IMR-90 (cell line): ENCODE data around the gene TPMT. TPM values are rescaled to one million over a fixed set of nuclear protein-coding genes. Genes with fewer than 3 reads are reported as not detected.

ENCODE experiments used
- ATAC-seq: fragments of 200-7000 bp; cut with Tn5 transposase; 2 replicates; pipeline ENCODE4 v1.9.1; 2020; ENCODE audit warnings: low read depth, mild to moderate bottlenecking, moderate library complexity
- BruUV-seq: library from RNA; stranded (reverse); fragments of 400-500 nt; replicated peaks from 2 replicates; lab custom pipeline; 2021; lab: Mats Ljungman, UMichigan
- CTCF ChIA-PET: fragments of 300-600 bp; formaldehyde crosslinking; extraction: SDS; loops from one replicate; lab custom pipeline; 2021; ENCODE audit warnings: antibody characterized with exemption; lab: Yijun Ruan, JAX
- POLR2A ChIA-PET: fragments of 300-600 bp; sonication (Branson Sonifier 250); formaldehyde crosslinking; loops from one replicate; lab custom pipeline; 2022; ENCODE audit warnings: antibody characterized with exemption; ENCODE audit not compliant: unreplicated experiment; lab: Charles Lee
- DNase-seq: peaks from one replicate; pipeline ENCODE4 v3.0.0; 2013
- H2AFZ ChIP-seq: replicated peaks from 2 replicates; pipeline ENCODE3; 2013; ENCODE audit warnings: low read length, mild to moderate bottlenecking; ENCODE audit not compliant: poor library complexity
- H2AK5ac ChIP-seq: 2 replicates; pipeline ENCODE4 v1.6.1; 2013; ENCODE audit warnings: low read depth, low read length, inconsistent platforms
- H2AK9ac ChIP-seq: replicated peaks from 2 replicates; pipeline ENCODE3; 2013; ENCODE audit warnings: mild to moderate bottlenecking, low read depth, low read length, moderate library complexity; ENCODE audit not compliant: poor library complexity
- H2BK120ac ChIP-seq: 2 replicates; pipeline ENCODE4 v1.6.1; 2013; ENCODE audit warnings: low read depth, low read length, inconsistent platforms
- H2BK15ac ChIP-seq: 3 replicates; pipeline ENCODE4 v1.6.1; 2013; ENCODE audit warnings: low read depth, low read length, inconsistent platforms
- H2BK20ac ChIP-seq: 2 replicates; pipeline ENCODE4 v1.6.1; 2013; ENCODE audit warnings: low read depth, mild to moderate bottlenecking, inconsistent platforms, low read length, moderate library complexity
- H2BK5ac ChIP-seq: 2 replicates; pipeline ENCODE4 v1.6.1; 2013; ENCODE audit warnings: mild to moderate bottlenecking, low read depth, low read length, inconsistent platforms; ENCODE audit not compliant: poor library complexity, severe bottlenecking
- H3K14ac ChIP-seq: replicated peaks from 2 replicates; pipeline ENCODE4 v1.6.1; 2013; ENCODE audit warnings: low read depth, low read length, inconsistent platforms
- H3K18ac ChIP-seq: 2 replicates; pipeline ENCODE4 v1.6.1; 2013; ENCODE audit warnings: low read depth, low read length, control low read depth
- H3K23ac ChIP-seq: 2 replicates; pipeline ENCODE4 v1.6.1; 2013; ENCODE audit warnings: low read depth, low read length, inconsistent platforms
- H3K27ac ChIP-seq: 2 replicates; pipeline ENCODE4 v1.5.1; 2013; ENCODE audit warnings: mild to moderate bottlenecking, control low read depth, low read length; ENCODE audit not compliant: insufficient read depth
- H3K27me3 ChIP-seq: 2 replicates; pipeline ENCODE4 v1.6.1; 2013; ENCODE audit warnings: low read length; ENCODE audit not compliant: control insufficient read depth, insufficient read depth
- H3K36me3 ChIP-seq: 2 replicates; pipeline ENCODE4 v1.6.1; 2013; ENCODE audit warnings: low read length, mixed read lengths; ENCODE audit not compliant: control insufficient read depth, insufficient read depth
- H3K4ac ChIP-seq: 2 replicates; pipeline ENCODE4 v1.6.1; 2013; ENCODE audit warnings: low read depth, low read length, inconsistent platforms
- H3K4me1 ChIP-seq: 2 replicates; pipeline ENCODE4 v1.6.1; 2013; ENCODE audit warnings: low read length, mixed read lengths; ENCODE audit not compliant: control insufficient read depth, insufficient read depth
- H3K4me2 ChIP-seq: 2 replicates; pipeline ENCODE4 v1.6.1; 2013; ENCODE audit warnings: low read depth, mild to moderate bottlenecking, control low read depth, low read length, moderate library complexity
- H3K4me3 ChIP-seq: 2 replicates; pipeline ENCODE4 v1.5.1; 2013; ENCODE audit warnings: low read depth, mild to moderate bottlenecking, control low read depth, low read length, moderate library complexity; ENCODE audit not compliant: insufficient read depth
- H3K56ac ChIP-seq: 2 replicates; pipeline ENCODE4 v1.6.1; 2013; ENCODE audit warnings: low read length, inconsistent platforms; ENCODE audit not compliant: insufficient read depth; ENCODE audit errors: extremely low read depth
- H3K79me1 ChIP-seq, 2 experiments: 2 replicates each; pipeline ENCODE4 v1.6.1; 2013; ENCODE audit warnings: low read length in 2 of 2, inconsistent platforms in 1 of 2, low read depth in 1 of 2
- H3K9ac ChIP-seq: 2 replicates; pipeline ENCODE4 v1.6.1; 2013; ENCODE audit warnings: low read depth, low read length, control low read depth
- H3K9me1 ChIP-seq: 2 replicates; pipeline ENCODE4 v1.6.1; 2013; ENCODE audit warnings: low read length, inconsistent platforms; ENCODE audit not compliant: insufficient read depth
- H3K9me3 ChIP-seq: 2 replicates; pipeline ENCODE4 v1.6.1; 2013; ENCODE audit warnings: low read length; ENCODE audit not compliant: control insufficient read depth, insufficient read depth
- H4K20me1 ChIP-seq: 2 replicates; pipeline ENCODE4 v1.6.1; 2013; ENCODE audit warnings: low read length, inconsistent platforms; ENCODE audit not compliant: insufficient read depth
- H4K5ac ChIP-seq: 2 replicates; pipeline ENCODE4 v1.6.1; 2013; ENCODE audit warnings: mild to moderate bottlenecking, low read depth, low read length, control low read depth
- H4K8ac ChIP-seq, 2 experiments: 2 replicates each; pipeline ENCODE4 v1.6.1; 2013; ENCODE audit warnings: low read depth in 2 of 2, low read length in 2 of 2, control low read depth in 1 of 2, inconsistent platforms in 1 of 2
- H4K91ac ChIP-seq: 2 replicates; pipeline ENCODE4 v1.6.1; 2013; ENCODE audit warnings: low read depth, low read length, inconsistent platforms; ENCODE audit not compliant: insufficient read depth
- BHLHE40 ChIP-seq: fragments of 150-350 bp; IDR thresholded peaks from 2 replicates; pipeline ENCODE4 v1.6.1; 2016; ENCODE audit warnings: mild to moderate bottlenecking, low read depth, low read length
- CEBPB ChIP-seq: IDR thresholded peaks from 2 replicates; pipeline ENCODE4 v1.6.1; 2012; ENCODE audit warnings: low read depth, low read length, improper control_type of control experiment
- CHD1 ChIP-seq: IDR thresholded peaks from 2 replicates; pipeline ENCODE4 v1.6.1; 2012; ENCODE audit warnings: low read depth, low read length, improper control_type of control experiment
- CTCF ChIP-seq: conservative IDR thresholded peaks from 2 replicates; pipeline ENCODE4 v1.5.1; 2012; ENCODE audit warnings: mild to moderate bottlenecking, low read depth, low read length, improper control_type of control experiment
- ELK1 ChIP-seq: fragments of 150-350 bp; IDR thresholded peaks from 2 replicates; pipeline ENCODE4 v1.6.1; 2016; ENCODE audit warnings: low read depth, mild to moderate bottlenecking, low read length, moderate library complexity, borderline replicate concordance
- FOS ChIP-seq: fragments of 150-350 bp; IDR thresholded peaks from 2 replicates; pipeline ENCODE4 v1.6.1; 2016; ENCODE audit warnings: low read depth, low read length
- MAFK ChIP-seq: IDR thresholded peaks from 2 replicates; pipeline ENCODE4 v1.6.1; 2012; ENCODE audit warnings: low read depth, low read length, improper control_type of control experiment
- MAZ ChIP-seq: IDR thresholded peaks from 2 replicates; pipeline ENCODE4 v1.6.1; 2012; ENCODE audit warnings: low read depth, mild to moderate bottlenecking, low read length, improper control_type of control experiment, moderate library complexity, borderline replicate concordance
- MXI1 ChIP-seq: IDR thresholded peaks from 2 replicates; pipeline ENCODE4 v1.6.1; 2012; ENCODE audit warnings: low read depth, mild to moderate bottlenecking, low read length, moderate library complexity, borderline replicate concordance
- NFE2L2 ChIP-seq: fragments of 150-350 bp; IDR thresholded peaks from 2 replicates; pipeline ENCODE4 v1.6.1; 2016; ENCODE audit warnings: low read depth, mild to moderate bottlenecking, low read length
- POLR2A ChIP-seq: IDR thresholded peaks from 2 replicates; pipeline ENCODE4 v1.6.1; 2012; ENCODE audit warnings: mild to moderate bottlenecking, low read depth, low read length
- RAD21 ChIP-seq: IDR thresholded peaks from 2 replicates; pipeline ENCODE4 v1.6.1; 2012; ENCODE audit warnings: low read length, improper control_type of control experiment
- RCOR1 ChIP-seq: IDR thresholded peaks from 2 replicates; pipeline ENCODE4 v1.6.1; 2012; ENCODE audit warnings: mild to moderate bottlenecking, low read length, improper control_type of control experiment; ENCODE audit not compliant: insufficient replicate concordance
- RFX5 ChIP-seq: IDR thresholded peaks from 2 replicates; pipeline ENCODE4 v1.8.0; 2012; ENCODE audit warnings: low read depth, mild to moderate bottlenecking, low read length, moderate library complexity
- SMC3 ChIP-seq: fragments of 150-350 bp; IDR thresholded peaks from 2 replicates; pipeline ENCODE4 v1.6.1; 2016; ENCODE audit warnings: low read depth, mild to moderate bottlenecking, antibody characterized with exemption, low read length, moderate library complexity
- WGBS, 2 experiments: methylation state at CpG; one replicate each; pipeline versions ENCODE4 v1.1.5 to v1.1.7; 2013; ENCODE audit warnings: missing lambda C conversion rate in 2 of 2; ENCODE audit not compliant: insufficient read length in 1 of 2; ENCODE audit errors: extremely low coverage in 2 of 2; 5-methylcytosine and 5-hydroxymethylcytosine counted together
- dilution Hi-C: fragments of 300-500 bp; cut with HindIII; formaldehyde crosslinking; loops from one replicate; pipeline ENCODE4 v1.14.3; 2018; ENCODE audit warnings: low sequenced_read_pairs; ENCODE audit not compliant: unreplicated experiment
- in situ Hi-C: fragments of 300-500 bp; cut with MboI; formaldehyde crosslinking; loops from 3 replicates; pipeline ENCODE4 v1.14.3; 2019; ENCODE audit warnings: low sequenced_read_pairs, inconsistent platforms, mixed read lengths
- intact Hi-C: fragments of 100-400 bp; cut with micrococcal nuclease; formaldehyde crosslinking; loops from 2 replicates; pipeline ENCODE4 v1.10.0; 2022
- polyA plus RNA-seq, 3 experiments: library from polyadenylated mRNA; depleted of rRNA; stranded (reverse); fragments of >200 nt; gene quantifications; 2 replicates each; pipeline ENCODE4 v1.2.3, GENCODE V29; 2012; ENCODE audit warnings: low replicate concordance in 1 of 3
- total RNA-seq: library from RNA; depleted of rRNA; stranded (reverse); fragments of >200 nt; gene quantifications from 2 replicates; pipeline ENCODE4 v1.2.3, GENCODE V29; 2012
- TF ChIP-seq, protein P1 (sequence below): fragments of 150-350 bp; IDR thresholded peaks from 2 replicates; pipeline ENCODE4 v1.6.1; 2017; ENCODE audit warnings: mild to moderate bottlenecking, antibody characterized with exemption, low read length, low read depth

The TPMT gene
- total and polyA plus RNA-seq, 2 of the 4 experiments (the other 2 are of a cell fraction) = 10.8 to 14.1 TPM

DNA sequence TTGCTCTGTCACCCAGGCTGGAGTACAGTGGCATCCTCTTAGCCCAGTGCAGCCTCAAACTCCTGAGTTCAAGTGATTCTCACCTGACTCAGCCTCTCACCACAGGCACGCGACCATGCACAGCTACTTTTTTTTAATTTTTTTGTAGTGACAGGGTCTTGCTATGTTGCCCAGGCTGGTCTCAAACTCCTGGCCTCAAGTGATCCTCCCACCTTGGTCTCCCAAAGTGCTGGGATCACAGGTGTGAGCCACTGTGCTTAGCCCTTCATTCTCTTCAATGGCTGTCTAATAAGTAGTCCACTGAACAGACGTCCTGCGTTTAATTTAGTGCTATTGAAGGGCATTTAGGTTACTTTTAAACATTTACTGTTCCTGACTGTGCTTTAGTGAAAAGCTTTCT lies 27.7 kb upstream of the TPMT start:
- no peak for ATAC-seq
- in situ Hi-C loops (no loop called here), dilution Hi-C loops (no loop called here), intact Hi-C loops (no loop called here)
- Histone ChIP-seq H4K20me1 (no peaks in the 10 kb centered on the region), H4K5ac (no peak overlapping the region), H2BK20ac (no peak overlapping the region), H3K27me3 (no peaks in the 10 kb centered on the region), H3K9ac (no peak overlapping the region), H3K36me3 (no peaks in the 10 kb centered on the region), H3K4ac (no peak overlapping the region), H3K4me3 (no peak overlapping the region), H3K14ac (no peak overlapping the region), H3K9me1 (no peaks in the 10 kb centered on the region), H2BK5ac (no peak overlapping the region), H3K56ac (no peak overlapping the region), H2AFZ (no peak overlapping the region), H3K79me1 (no peaks in the 10 kb centered on the region), H3K4me2 (no peak overlapping the region), H2BK120ac (no peak overlapping the region), H2AK5ac (no peak overlapping the region), H2BK15ac (no peak overlapping the region), H3K4me1 (no peaks in the 10 kb centered on the region), H4K8ac (no peak overlapping the region), H3K9me3 (no peaks in the 10 kb centered on the region), H3K23ac (no peak overlapping the region), H4K91ac (no peak overlapping the region), H3K27ac (no peak overlapping the region), H2AK9ac (no peak overlapping the region), H3K18ac (no peak overlapping the region)
- BruUV-seq = no TSS peak
- DNase-seq = no peak
- no CpG with 5 or more reads among the region's 4 CpGs for WGBS, 2 experiments
- TF ChIP-seq NFE2L2 (no peak), CTCF (no peak), MAZ (no peak), MAFK (no peak), RFX5 (no peak), BHLHE40 (no peak), ELK1 (no peak), RCOR1 (no peak), FOS (no peak), POLR2A (no peak), SMC3 (no peak), CEBPB (no peak), RAD21 (no peak), CHD1 (no peak), MXI1 (no peak)
- TF ChIP-seq, protein P1, sequence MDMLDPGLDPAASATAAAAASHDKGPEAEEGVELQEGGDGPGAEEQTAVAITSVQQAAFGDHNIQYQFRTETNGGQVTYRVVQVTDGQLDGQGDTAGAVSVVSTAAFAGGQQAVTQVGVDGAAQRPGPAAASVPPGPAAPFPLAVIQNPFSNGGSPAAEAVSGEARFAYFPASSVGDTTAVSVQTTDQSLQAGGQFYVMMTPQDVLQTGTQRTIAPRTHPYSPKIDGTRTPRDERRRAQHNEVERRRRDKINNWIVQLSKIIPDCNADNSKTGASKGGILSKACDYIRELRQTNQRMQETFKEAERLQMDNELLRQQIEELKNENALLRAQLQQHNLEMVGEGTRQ = no peak
- ChIA-PET POLR2A (no interaction called here), CTCF (interaction anchor here (0.6 kb wide), 1 partner anchor 15 kb away, joined by 3 read pairs; no protein-coding TSS in a partner anchor)
